GM21423 (cell line): ENCODE measurements around the gene FHDC1.
"Not testable (repeated sequence)": the region's sequence is repeated elsewhere in the genome, so short reads cannot be mapped to it uniquely, and the experiment has no call there.

ENCODE experiments used
- ATAC-seq: cut with Tn5 transposase; IDR thresholded peaks from one replicate; pipeline ENCODE4 v1.9.1; 2021; ENCODE audit warnings: mild to moderate bottlenecking, moderate library complexity; ENCODE audit not compliant: unreplicated experiment

FHDC1 gene

GRCh38 chr4:152935631-152936445 is at the start of gene FHDC1:
Gene FHDC1 (plus strand): TSS chr4:152936323. CDS start chr4:152943058, 6,735 bp downstream.
- ATAC-seq = no peak

- no peak for ATAC-seq
These were observed 48.1 kb upstream of the FHDC1 start for GRCh38 chr4:152887981-152888380.

- no peak for ATAC-seq
These were observed 43.1 kb upstream of the FHDC1 start for GRCh38 chr4:152892974-152893373.

GRCh38 chr4:152894673-152895072 is 41.5 kb upstream of the FHDC1 start:
- no peak for ATAC-seq

GRCh38 chr4:152896811-152897210 is 39.3 kb upstream of the FHDC1 start:
- no peak for ATAC-seq

GRCh38 chr4:152898133-152898532 is 38.0 kb upstream of the FHDC1 start:
- ATAC-seq = not testable (repeated sequence)

GRCh38 chr4:152898606-152899005 is 37.5 kb upstream of the FHDC1 start:
- ATAC-seq = no peak

- ATAC-seq = no peak
These were observed 35.7 kb upstream of the FHDC1 start for GRCh38 chr4:152900395-152900794.

- no peak for ATAC-seq
These were observed 34.9 kb upstream of the FHDC1 start for GRCh38 chr4:152901205-152901604.

- no peak for ATAC-seq
These were observed 32.5 kb upstream of the FHDC1 start for GRCh38 chr4:152903658-152904057.

- no peak for ATAC-seq
These were observed 26.2 kb upstream of the FHDC1 start for GRCh38 chr4:152909901-152910300.

- no peak for ATAC-seq
These were observed 25.6 kb upstream of the FHDC1 start for GRCh38 chr4:152910521-152910920.

- ATAC-seq = no peak
These were observed 18.4 kb upstream of the FHDC1 start for GRCh38 chr4:152917543-152918395.

- no peak for ATAC-seq
These were observed 16.3 kb upstream of the FHDC1 start for GRCh38 chr4:152919826-152920225.

GRCh38 chr4:152920768-152921167 is 15.4 kb upstream of the FHDC1 start:
- ATAC-seq = no peak

GRCh38 chr4:152921284-152921683 is 14.8 kb upstream of the FHDC1 start:
- ATAC-seq = no peak

- ATAC-seq = no peak
These were observed 10.3 kb upstream of the FHDC1 start for GRCh38 chr4:152925851-152926250.

GRCh38 chr4:152926959-152927358 is 9.2 kb upstream of the FHDC1 start:
- no peak for ATAC-seq

- ATAC-seq = no peak
These were observed 8.4 kb upstream of the FHDC1 start for GRCh38 chr4:152927737-152928136.

GRCh38 chr4:152928286-152928685 is 7.8 kb upstream of the FHDC1 start:
- no peak for ATAC-seq

- no peak for ATAC-seq
These were observed 6.2 kb upstream of the FHDC1 start for GRCh38 chr4:152929888-152930287.

- ATAC-seq = no peak
These were observed 980 bp upstream of the FHDC1 start for GRCh38 chr4:152935143-152935542.
